Pancreas (tissue), 10 donors: ENCODE results near the gene ZNF547. TPM values are rescaled to one million over a fixed set of nuclear protein-coding genes. Genes with fewer than 3 reads are reported as not detected.

Experiments
- ATAC-seq, 4 donors: fragments of 200-7000 bp; cut with Tn5 transposase; one replicate each; pipeline versions ENCODE4 v1.8.0 to v1.9.1; 2020; ENCODE audit warnings: mild to moderate bottlenecking in 4 of 4, moderate library complexity in 4 of 4
- DNase-seq, 6 donors: peaks; one replicate each; pipeline ENCODE4 v3.0.0-alpha.2; 2020
- FAIRE-seq: peaks from 2 replicates; lab custom pipeline; 2012; peaks lifted over from hg19 to GRCh38; lab: Jason Lieb, UNC
- H3K27ac ChIP-seq, 4 donors: fragments of 200-600 bp; sonication (generic); 1 replicate in 3 of 4; 2 replicates in 1 of 4; pipeline versions ENCODE4 v1.5.0 to v1.8.0; 2020
- H3K27me3 ChIP-seq, 4 donors: fragments of 200-600 bp; one replicate each; pipeline ENCODE4 v1.8.0; 2021
- H3K36me3 ChIP-seq, 3 donors: fragments of 200-600 bp; sonication (generic) in 1 of 3; one replicate each; pipeline versions ENCODE4 v1.5.0 to v1.8.0; 2020 to 2021
- H3K4me1 ChIP-seq, 3 donors: fragments of 200-600 bp; one replicate each; pipeline ENCODE4 v1.8.0; 2021
- H3K4me3 ChIP-seq, 4 donors: fragments of 200-600 bp; sonication (generic) in 2 of 4; one replicate each; pipeline versions ENCODE4 v1.5.0 to v1.8.0; 2020 to 2021
- H3K9me3 ChIP-seq, 4 donors: fragments of 200-600 bp; one replicate each; pipeline ENCODE4 v1.8.0; 2021
- CTCF ChIP-seq, 4 donors: fragments of 200-600 bp; sonication (generic) in 3 of 4; IDR thresholded peaks; one replicate each; pipeline versions ENCODE4 v1.5.0 to v1.8.0; 2021; ENCODE audit warnings: antibody characterized with exemption in 4 of 4
- WGBS, 2 donors: extraction: QIAGEN DNeasy Blood & Tissue Kit; methylation state at CpG; one replicate each; pipeline ENCODE4 v1.1.7; 2013; 5-methylcytosine and 5-hydroxymethylcytosine counted together
- intact Hi-C, 3 donors: fragments of 100-400 bp; cut with DNase I; formaldehyde crosslinking; loops; one replicate each; pipeline versions ENCODE4 v1.11.1 to v1.14.2; 2022
- polyA plus RNA-seq, 2 donors: library from polyadenylated mRNA; stranded (reverse); fragments of 200-250 nt; gene quantifications; one replicate each; pipeline ENCODE4 v1.2.3, GENCODE V29; 2013
- total RNA-seq, 6 donors: library from RNA; stranded (reverse); fragmentation: NEBNext Ultra II Directional in 4 of 6; extraction: Animal tissue kit (Norgen Biotek cat#: 25700) in 4 of 6; gene quantifications; one replicate each; pipeline versions ENCODE4 v1.2.1 to v1.2.4, GENCODE V29; 2021 to 2023
- donor health status: healthy with polysubstance abuse.
- donor health status: DM: no; HTN: no; CAD: no; lungs with moderate emphysema.
- donor health status: DM: no; HTN: no; CAD: no.
- donor health status: control.
- donor health status: control.
- donor health status: Bipolar disorder and iron deficiency.
- donor health status: DM: yes; HTN: yes; CAD: no.
- donor health status: DM: no; HTN: no; CAD: no.
- donor health status: DM: no; HTN: no; CAD: no.
- donor health status: DM: yes; HTN: yes; CAD: no.

The ZNF547 gene
- total RNA-seq (1 to 10 TPM in 5 of 6 donors, under 1 TPM in 1; 0.60 to 1.4 (median 1.1) TPM), polyA plus RNA-seq (1 to 10 TPM; 1.3 to 4.1 TPM)

GRCh38 chr19:57362997-57363687 lies at the start of gene ZNF547, which contains the start of gene TRAPPC2B:
Gene ZNF547 (plus strand): TSS chr19:57363551. CDS start chr19:57368556, 5,005 bp downstream.
Gene TRAPPC2B (plus strand): TSS chr19:57363551. CDS start chr19:57364834, 1,283 bp downstream.
- intact Hi-C loops = no loop called here
- ATAC-seq (peak; percentile 98 to 100 (median 100)), FAIRE-seq (peak; percentile 99), DNase-seq (peak; percentile 97 to 99 (median 98))
- peak within 1 kb of the TSS; percentile 46 to 85 (median 71) for H3K4me3 ChIP-seq
- no peaks in the 10 kb centered on the region for H3K27me3 ChIP-seq
- H3K36me3 ChIP-seq = no peaks in the 10 kb centered on the region
- H3K4me1 ChIP-seq = peaks cover 3 to 5% (median 3%) of the 10 kb centered on the region in 3 donors
- TF ChIP-seq CTCF (IDR thresholded peaks at IDR 0.05) = no peak
- H3K9me3 ChIP-seq = no peaks in the 10 kb centered on the region
- H3K27ac ChIP-seq = peak within 1 kb of the TSS; percentile 72 to 92 (median 84)
- WGBS, 2 donors = 1% methylated on average over 47 of the region's 47 CpGs

GRCh38 chr19:57314146-57314545 lies 49.2 kb upstream of the ZNF547 start:
- no peaks in the 10 kb centered on the region for H3K4me1 ChIP-seq
- DNase-seq (no peak), ATAC-seq (no peak), FAIRE-seq (no peak)
- no peaks in the 10 kb centered on the region for H3K9me3 ChIP-seq
- WGBS, 2 donors = 55 to 62% methylated on average over 4 of the region's 4 CpGs
- H3K27ac ChIP-seq = no peak overlapping the region
- intact Hi-C loops = no loop called here
- no peak for TF ChIP-seq CTCF (IDR thresholded peaks at IDR 0.05)
- H3K4me3 ChIP-seq = no peak overlapping the region
- no peaks in the 10 kb centered on the region for H3K27me3 ChIP-seq
- H3K36me3 ChIP-seq = no peaks in the 10 kb centered on the region

- no peaks in the 10 kb centered on the region for H3K9me3 ChIP-seq
- no peak for ATAC-seq
- H3K36me3 ChIP-seq = no peaks in the 10 kb centered on the region
- WGBS, 2 donors = 15 to 21% methylated on average over 29 of the region's 29 CpGs
- no peak for TF ChIP-seq CTCF (IDR thresholded peaks at IDR 0.05)
- no peak overlapping the region for H3K4me3 ChIP-seq
- no peaks in the 10 kb centered on the region for H3K4me1 ChIP-seq
- no peaks in the 10 kb centered on the region for H3K27me3 ChIP-seq
- FAIRE-seq = no peak
- H3K27ac ChIP-seq = no peak overlapping the region
- peak in 1 of 6 donors; percentile 53 for DNase-seq
- intact Hi-C loops = no loop called here
Observed at GRCh38 chr19:57317503-57317902, 45.8 kb upstream of the ZNF547 start.

GRCh38 chr19:57319869-57320179 lies 43.5 kb upstream of the ZNF547 start:
- H3K4me3 ChIP-seq = peak overlapping the region; percentile 64 to 72 (median 68)
- no peak for DNase-seq
- intact Hi-C loops = no loop called here
- H3K27ac ChIP-seq = peak overlapping the region; percentile 47 to 71 (median 58)
- WGBS, 2 donors = 2 to 4% methylated on average over 1 of the region's 1 CpG
- H3K27me3 ChIP-seq = no peaks in the 10 kb centered on the region
- H3K9me3 ChIP-seq = no peaks in the 10 kb centered on the region
- no peaks in the 10 kb centered on the region for H3K4me1 ChIP-seq
- TF ChIP-seq CTCF (IDR thresholded peaks at IDR 0.05) = no peak
- peaks cover 0 to 13% (median 0%) of the 10 kb centered on the region in 3 donors for H3K36me3 ChIP-seq
- no peak for FAIRE-seq
- peak; percentile 3 to 50 (median 27) for ATAC-seq
